ENCODE results near the gene ETF1.

DNA sequence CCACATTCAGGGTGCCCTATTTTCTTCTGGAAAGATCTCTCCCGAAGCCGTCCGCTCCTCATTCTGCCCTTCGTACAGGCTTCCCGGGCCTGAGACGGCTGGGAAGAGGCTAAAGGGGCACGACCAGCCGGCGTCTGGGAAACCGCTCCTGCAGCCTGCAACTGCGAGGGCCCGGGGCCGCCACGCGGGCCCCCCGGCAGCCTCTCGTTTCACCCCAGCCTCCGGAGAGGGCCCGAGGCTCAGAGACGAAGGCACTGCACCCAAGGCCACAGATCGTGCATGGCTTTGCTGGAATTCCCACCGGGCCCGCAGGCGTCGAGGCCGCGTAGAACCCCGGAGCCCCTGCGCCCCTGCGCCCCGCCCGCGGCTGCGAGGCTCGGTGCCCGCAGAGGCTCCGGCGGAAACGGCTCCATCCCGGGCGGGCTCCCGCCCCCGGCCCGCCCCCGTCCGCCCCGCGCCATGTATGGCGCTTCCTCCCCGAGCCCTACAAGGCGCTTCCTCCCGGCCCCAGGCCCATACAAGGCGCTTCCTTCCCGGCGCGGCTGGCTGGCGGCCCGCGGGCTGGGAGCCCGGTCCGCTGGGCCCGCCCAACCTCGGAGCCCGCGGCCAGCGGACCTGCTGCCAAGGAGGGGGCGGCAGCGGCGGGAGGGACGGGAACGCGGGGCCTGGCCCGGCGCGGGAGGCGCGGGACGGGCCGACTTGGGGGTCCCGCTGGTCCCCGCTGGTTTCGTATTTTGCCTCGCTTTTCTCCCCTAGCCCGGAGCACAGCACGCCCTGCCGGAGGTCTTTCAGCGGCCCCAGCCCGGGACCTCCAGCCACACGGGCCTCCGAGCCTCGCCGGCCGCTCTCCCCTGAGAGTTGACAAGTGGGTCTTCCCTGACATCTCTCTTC lies 51.1 kb downstream of the ETF1 start:
- TF ChIP-seq, protein P1, sequence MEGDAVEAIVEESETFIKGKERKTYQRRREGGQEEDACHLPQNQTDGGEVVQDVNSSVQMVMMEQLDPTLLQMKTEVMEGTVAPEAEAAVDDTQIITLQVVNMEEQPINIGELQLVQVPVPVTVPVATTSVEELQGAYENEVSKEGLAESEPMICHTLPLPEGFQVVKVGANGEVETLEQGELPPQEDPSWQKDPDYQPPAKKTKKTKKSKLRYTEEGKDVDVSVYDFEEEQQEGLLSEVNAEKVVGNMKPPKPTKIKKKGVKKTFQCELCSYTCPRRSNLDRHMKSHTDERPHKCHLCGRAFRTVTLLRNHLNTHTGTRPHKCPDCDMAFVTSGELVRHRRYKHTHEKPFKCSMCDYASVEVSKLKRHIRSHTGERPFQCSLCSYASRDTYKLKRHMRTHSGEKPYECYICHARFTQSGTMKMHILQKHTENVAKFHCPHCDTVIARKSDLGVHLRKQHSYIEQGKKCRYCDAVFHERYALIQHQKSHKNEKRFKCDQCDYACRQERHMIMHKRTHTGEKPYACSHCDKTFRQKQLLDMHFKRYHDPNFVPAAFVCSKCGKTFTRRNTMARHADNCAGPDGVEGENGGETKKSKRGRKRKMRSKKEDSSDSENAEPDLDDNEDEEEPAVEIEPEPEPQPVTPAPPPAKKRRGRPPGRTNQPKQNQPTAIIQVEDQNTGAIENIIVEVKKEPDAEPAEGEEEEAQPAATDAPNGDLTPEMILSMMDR (IDR thresholded peaks at IDR 0.05; ENCODE audit: insufficient read depth, low read depth, low read length), result no peak
- TF ChIP-seq EZH2 (IDR thresholded peaks at IDR 0.05; ENCODE audit: insufficient read depth, low read length), result no peak

Measured in astrocyte (in vitro differentiated cells and primary cell).